Measurements from ENCODE around the gene UQCC2.

The UQCC2 gene

DNA sequence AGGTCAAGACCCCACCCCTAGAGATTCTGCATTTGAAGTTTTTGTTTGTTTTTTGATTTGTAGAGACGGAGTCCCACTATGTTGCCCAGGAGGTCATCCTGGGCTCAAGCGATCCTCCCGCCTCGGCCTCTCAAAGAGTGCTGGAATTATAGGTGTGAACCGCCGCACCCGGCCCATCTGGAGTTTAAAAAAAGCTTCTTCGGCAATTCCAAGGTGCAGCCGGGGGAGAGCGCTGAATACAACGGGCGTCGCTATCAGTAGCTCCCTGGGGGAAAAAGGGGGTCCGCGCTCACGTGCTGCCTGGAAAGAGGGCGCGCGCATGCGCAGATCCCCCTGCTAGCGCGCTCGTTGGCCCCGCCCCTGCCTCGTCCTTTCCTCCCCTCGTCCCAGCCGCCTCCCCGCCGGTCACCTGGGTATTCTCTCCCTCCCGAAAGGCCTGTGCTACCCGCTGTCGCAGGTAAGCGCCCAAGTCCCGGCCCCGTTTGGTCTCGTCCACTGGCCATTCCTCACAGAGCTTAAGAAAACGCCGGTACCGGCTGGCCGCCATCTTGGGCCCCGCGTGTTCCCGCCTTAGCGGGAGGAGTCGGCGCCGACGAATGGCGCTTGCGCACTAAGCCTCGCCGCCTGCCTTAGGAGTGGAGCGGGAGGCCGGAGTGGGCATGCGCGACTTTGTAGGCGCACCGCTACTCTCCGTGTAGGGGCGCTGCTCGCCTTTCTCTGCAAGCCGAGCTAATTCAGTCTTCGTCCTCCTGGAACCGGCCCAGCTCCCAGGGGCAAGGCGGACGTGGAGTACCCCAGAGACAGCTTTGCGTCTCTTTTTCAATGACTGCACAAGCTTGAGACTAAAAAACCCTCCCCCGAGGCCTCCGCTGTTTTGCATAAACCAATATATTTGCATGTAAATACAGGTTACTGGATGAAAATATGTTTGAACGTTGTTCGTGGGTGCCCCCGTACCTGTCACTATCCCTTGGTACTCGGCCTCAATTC is at the start of gene UQCC2:
Gene UQCC2 (minus strand): TSS at position 561 of the 990 bp plus-strand sequence. CDS start 14 bp downstream, at position 547.
- peak; percentile 94 to 96 for DNase-seq (ENCODE audit: low read depth in 2 of 2)

DNA sequence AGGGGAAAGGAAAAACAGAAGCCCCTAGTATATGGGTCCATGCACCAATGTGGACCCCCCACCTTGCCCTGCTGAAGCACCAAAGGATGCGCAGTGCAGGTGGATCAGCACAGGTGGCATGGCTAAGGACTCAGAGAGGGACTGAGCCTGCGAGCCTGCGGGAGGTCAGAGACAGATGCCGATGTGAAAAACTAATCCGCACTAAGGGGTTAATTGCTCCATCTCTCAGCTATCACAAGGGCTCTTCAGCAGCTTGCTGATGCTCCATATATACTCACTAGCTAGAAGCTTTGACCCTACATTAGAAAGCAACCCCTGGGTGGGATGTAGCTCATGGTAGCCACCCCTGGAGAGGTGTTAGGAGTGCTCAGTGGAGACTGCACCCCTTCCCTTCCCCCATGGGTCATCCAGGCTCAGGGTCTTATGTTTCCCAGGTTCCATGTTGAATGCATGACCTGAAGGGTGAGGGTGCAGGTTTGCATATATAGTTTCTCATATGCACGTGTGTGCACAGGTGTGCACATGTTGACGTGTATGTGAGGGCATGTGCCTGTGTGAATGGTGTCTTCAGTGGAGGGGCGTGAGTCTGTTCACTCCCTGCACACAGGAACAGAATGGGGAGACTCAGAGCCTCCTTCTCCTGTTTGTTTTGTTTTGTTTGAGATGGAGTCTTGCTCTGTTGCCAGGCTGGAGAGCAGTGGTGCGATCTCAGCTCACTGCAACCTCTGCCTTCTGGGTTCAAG is 48.6 kb upstream of the UQCC2 start:
- no peak for DNase-seq (ENCODE audit: low read depth in 2 of 2)

GRCh38 chr6:33758815-33759216 is 47.3 kb upstream of the UQCC2 start:
- DNase-seq (ENCODE audit: low read depth in 2 of 2) = no peak

GRCh38 chr6:33757906-33758305 is 46.4 kb upstream of the UQCC2 start:
- no peak for DNase-seq (ENCODE audit: low read depth in 2 of 2)

GRCh38 chr6:33757113-33757512 is 45.6 kb upstream of the UQCC2 start:
- DNase-seq (ENCODE audit: low read depth in 2 of 2) = no peak

DNA sequence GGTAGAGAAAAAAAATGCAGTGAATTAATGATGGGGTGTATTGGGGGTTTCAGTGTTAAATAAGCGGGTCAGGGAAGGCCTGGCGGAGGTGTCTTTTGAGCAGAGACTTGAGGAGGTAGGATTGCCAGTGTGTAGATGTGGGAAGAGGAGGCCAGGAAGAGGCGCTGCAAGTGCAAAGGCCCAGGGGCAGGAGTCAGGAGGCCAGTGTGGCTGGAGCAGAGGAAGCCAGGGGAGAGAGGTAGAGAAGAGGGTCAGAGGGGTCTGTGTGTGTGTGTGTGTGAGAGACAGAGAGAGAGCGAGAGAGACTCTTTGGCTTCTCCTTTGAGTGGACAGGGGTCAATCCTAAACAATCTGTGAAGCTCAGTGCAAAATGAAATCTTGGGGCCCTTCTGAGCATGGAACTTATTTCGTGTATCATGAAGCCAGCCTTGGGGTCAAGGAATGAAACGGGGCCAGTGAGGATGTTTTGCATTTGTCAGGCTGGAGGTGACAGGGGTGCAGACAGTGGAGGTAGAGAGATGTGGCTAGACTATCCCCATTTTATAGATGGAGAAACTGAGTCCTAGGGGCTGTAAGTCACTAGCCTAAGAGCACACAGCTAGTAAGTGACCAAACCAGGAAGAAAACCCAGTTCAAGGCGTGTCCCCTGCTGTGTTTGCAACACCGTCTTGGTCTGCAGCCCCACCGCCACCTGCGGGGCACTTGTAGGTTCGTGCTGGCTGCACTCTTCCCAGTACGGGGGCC is 44.9 kb upstream of the UQCC2 start:
- DNase-seq (ENCODE audit: low read depth in 2 of 2) = no peak

DNA sequence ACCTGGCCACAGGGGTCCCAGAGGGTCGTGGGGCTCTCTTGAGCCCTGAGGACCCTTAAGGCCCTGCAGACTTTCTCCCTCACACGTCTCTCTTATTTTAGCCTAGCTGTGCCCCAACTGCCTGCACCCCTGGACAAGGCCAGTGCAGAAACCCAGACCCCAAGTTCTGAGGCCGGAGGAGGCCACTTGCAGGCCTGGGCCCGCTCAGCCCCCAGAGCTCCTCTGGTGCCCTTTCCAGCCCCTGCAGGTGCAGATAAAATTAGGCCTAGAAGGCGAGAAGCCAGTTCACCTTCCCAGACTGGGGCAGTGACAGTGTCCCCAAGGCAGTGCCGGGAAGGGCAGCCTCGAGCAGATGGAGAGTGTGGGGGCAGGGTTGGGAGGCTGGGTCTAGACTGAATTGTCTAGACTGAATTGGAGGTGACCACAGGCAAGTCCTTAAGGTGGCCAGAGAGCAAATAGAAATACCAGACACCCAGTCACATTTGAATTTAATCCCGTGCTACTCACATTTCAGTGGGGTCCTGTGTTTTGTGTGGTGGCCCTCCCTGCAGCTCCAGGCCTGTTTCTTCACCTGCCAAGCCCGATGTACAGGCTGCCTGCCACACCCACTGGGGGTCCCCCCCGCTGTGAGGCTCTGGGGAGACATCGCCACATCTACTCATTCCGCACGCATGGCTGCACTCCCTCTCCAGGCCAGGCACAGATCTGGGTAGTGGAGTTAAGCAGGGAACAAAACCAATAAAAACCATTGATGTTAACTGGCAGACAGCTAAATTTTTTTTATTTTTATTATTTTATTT is 43.8 kb upstream of the UQCC2 start:
- DNase-seq (ENCODE audit: low read depth in 2 of 2) = no peak

GRCh38 chr6:33754222-33754621 is 42.7 kb upstream of the UQCC2 start:
- DNase-seq (ENCODE audit: low read depth in 2 of 2) = no peak

- DNase-seq (ENCODE audit: low read depth in 2 of 2) = no peak
Observed at GRCh38 chr6:33752646-33753015, 41.1 kb upstream of the UQCC2 start.

DNA sequence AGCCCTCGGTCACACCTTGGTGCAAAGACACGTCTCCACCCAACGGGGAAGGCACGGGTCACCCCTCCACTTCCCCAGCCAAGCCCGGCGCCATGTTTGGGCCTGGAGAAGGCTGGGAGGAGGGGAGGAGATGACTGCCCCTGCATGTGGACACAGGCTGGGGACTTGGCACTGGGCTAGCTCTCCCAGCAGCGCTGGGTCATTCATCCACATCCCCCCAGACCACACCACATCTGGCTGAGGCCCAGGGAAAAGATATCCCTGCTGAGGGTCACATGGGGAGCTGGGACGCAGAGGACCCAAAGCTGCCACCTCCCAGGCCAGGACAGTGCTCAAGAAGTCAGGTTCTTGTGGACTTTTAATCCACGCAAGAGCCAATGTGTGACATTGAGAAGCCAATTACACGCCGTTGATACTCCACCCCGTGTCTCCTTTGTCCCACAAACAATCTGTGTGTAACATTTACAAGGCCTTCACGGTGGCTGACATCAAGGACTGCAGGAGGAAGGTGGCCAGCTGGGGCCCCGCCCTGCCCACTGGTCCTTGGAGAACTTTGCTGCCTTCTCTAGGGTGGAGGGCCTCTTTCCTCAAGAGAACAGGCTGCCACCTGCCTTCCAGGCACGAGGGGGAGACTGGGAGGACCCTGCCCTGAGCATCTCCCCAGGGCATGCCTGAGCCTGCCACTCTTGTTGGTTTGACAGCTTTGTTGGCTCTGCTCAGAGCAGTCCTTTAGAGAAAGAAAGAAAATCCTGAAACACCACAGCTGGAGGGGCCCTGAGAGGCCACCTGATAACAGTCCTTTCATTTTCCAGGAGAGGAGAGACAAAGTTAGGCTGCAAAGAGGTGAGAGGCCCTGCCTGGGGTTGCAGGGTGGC is 40.5 kb upstream of the UQCC2 start:
- no peak for DNase-seq (ENCODE audit: low read depth in 2 of 2)

DNA sequence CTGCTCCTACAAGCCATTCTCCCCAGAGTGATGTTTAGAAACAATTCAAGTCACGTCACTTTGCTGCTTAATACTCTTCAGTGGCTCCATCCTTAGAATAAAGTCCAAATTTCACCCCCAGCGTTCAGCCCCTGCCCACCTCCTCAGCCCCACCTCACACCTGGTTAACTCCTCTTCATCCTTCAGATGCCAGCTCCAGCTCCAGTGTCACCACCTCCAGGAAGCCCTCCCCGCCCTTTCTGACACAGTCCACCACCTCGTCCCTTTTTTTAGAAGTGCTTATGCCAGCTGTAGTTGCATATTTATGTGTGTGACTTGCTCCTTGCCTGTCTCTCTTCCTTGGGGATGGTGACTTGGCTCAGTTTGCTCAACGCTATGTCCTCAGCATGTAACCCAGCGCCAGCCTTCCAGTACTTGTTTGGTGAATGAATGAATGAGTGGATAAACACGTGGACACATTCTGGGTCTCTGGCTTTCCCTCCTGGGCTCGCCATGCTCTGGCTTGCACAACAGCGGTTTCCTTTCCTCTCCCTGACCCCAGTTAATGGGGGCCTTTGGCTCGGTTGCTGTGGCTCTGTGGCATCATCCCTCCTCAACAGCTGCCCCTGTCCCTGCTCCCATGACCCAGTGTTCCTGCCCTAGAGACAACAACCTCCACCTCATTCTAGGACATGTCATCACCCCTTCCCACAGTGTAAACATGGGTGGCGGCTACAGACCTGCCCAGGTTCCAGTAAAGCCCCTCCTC is 38.9 kb upstream of the UQCC2 start:
- no peak for DNase-seq (ENCODE audit: low read depth in 2 of 2)

DNA sequence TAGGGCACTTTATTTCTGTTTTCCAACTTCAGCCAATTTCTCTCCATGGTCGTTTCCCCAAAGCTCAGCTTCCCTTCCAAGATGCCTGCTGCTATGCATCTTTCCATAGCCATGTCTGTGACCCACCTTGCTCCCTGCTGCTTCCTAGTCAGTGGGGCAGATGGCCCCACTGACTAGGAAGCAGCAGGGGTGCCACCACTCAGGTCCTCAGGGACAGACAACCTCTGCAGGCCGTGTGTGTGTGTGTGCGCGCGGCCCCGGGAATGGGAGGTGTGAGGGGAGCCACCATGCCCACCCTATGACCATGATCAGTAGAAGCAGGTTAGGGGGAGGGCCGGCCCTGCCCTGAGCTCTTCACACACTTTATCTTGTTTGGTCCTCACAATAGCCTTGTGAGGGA is 37.9 kb upstream of the UQCC2 start:
- DNase-seq (ENCODE audit: low read depth in 2 of 2) = no peak

GRCh38 chr6:33748841-33749240 is 37.3 kb upstream of the UQCC2 start:
- no peak for DNase-seq (ENCODE audit: low read depth in 2 of 2)

GRCh38 chr6:33747823-33748222 is 36.3 kb upstream of the UQCC2 start:
- DNase-seq (ENCODE audit: low read depth in 2 of 2) = no peak

GRCh38 chr6:33746651-33747100 is 35.2 kb upstream of the UQCC2 start, which contains the start of gene IP6K3:
IP6K3 (minus strand) TSS chr6:33746905; CDS start chr6:33735476, 11,429 bp downstream.
- DNase-seq (ENCODE audit: low read depth in 2 of 2) = no peak

DNA sequence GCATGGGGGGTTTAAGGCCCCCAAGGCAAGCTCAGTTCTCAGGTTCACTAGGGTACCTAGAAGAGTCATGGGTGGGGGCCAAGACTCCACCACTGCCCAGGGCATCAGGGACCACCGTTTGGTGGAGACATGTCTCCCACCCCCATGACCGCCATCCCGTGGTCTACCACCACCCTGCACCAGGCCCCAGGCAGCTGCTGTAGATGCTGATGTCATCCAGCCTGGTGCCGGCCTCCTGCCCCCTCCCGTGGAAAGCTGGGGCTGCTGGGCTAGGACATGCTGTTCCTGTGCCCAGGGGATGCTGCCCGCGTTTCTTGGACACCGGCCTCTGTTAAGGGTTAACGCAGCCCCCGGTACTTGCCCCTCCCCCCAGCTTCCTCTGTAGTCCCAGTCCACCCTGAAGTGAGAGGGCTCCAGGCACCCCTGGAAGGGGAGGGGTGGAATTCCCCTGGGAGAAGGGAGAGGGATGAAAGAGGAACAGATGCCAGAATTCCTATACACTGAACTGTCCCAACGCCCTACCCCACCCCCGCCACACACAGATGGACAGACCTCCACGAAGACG is 34.6 kb upstream of the UQCC2 start:
- DNase-seq (ENCODE audit: low read depth in 2 of 2) = no peak

DNA sequence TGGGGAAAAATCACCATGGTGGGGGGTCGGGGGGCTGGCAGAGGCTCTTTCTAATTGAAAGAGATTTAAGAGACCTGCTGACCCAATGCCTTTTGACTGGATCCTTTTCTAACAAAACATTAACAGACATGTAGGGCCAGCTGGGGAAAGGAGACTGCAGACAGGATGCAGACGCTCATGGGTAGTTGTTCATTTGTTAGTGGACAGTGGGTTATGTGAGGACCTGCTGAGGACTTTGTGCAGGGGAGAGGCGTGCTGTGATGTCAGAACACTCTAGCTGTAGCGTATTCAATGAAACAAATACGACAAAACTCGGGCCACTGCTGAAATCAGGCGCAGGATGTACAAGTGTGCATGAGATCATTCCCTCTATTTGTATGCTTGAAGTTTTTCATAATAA is 34.0 kb upstream of the UQCC2 start:
- no peak for DNase-seq (ENCODE audit: low read depth in 2 of 2)

- DNase-seq (ENCODE audit: low read depth in 2 of 2) = no peak
Observed at GRCh38 chr6:33744895-33745546, 33.5 kb upstream of the UQCC2 start.

Data from stimulated activated CD8-positive, alpha-beta memory T cell treated with anti-CD3 and anti-CD28 coated beads, Interleukin-7, amount 100 ng/mL, for 4 hours (primary cell).